HepG2 (cell line): ENCODE measurements around the gene PHLPP2. TPM values are rescaled to one million over a fixed set of nuclear protein-coding genes. Genes with fewer than 3 reads are reported as not detected.

Experiments used
- ATAC-seq: fragments of 200-7000 bp; cut with Tn5 transposase; 3 replicates; pipeline ENCODE4 v1.9.1; 2020; ENCODE audit warnings: mild to moderate bottlenecking, moderate library complexity
- BruUV-seq: library from RNA; stranded (reverse); fragments of 400-500 nt; replicated peaks from 2 replicates; lab custom pipeline; 2021; lab: Mats Ljungman, UMichigan
- CTCF ChIA-PET: fragments of 300-600 bp; formaldehyde crosslinking; extraction: SDS; loops from one replicate; lab custom pipeline; 2021; ENCODE audit warnings: low total read pairs, inconsistent platforms, low intra/inter-chr PET ratio; lab: Yijun Ruan, JAX
- POLR2A ChIA-PET: fragments of 350-600 bp; sonication (Branson Sonifier 250); formaldehyde crosslinking; loops from one replicate; lab custom pipeline; 2020; ENCODE audit warnings: antibody characterized with exemption, inconsistent platforms; lab: Yijun Ruan, JAX
- DNase-seq: peaks from one replicate; pipeline ENCODE4 v3.0.0-alpha.2; 2015; ENCODE audit warnings: low spot score
- FAIRE-seq: peaks from 3 replicates; lab custom pipeline; 2011; peaks lifted over from hg19 to GRCh38; lab: Jason Lieb, UNC
- H2AFZ ChIP-seq: one replicate; pipeline ENCODE4 v1.6.1; 2011; ENCODE audit warnings: low read length, inconsistent platforms
- H3K27ac ChIP-seq: fragments of 300-600 bp; 3 replicates; pipeline ENCODE4 v1.8.0; 2011; ENCODE audit warnings: mixed run types, mild to moderate bottlenecking, mixed read lengths, low read length, inconsistent platforms; ENCODE audit not compliant: insufficient read depth; ENCODE audit errors: extremely low read length
- H3K27me3 ChIP-seq, 2 experiments: fragments of 200-600 bp in 1 of 2; 2 replicates in 1 of 2; 3 replicates in 1 of 2; pipeline versions ENCODE4 v1.6.0 to v1.8.0; 2011; ENCODE audit warnings: low read length in 2 of 2, mild to moderate bottlenecking in 2 of 2, moderate library complexity in 2 of 2, inconsistent platforms in 1 of 2; ENCODE audit not compliant: insufficient read depth in 2 of 2, control insufficient read depth in 1 of 2
- H3K36me3 ChIP-seq, 2 experiments: fragments of 200-600 bp in 1 of 2; replicated peaks in 1 of 2; 2 replicates in 1 of 2; 3 replicates in 1 of 2; pipeline versions ENCODE4 v1.5.1 to v1.8.0; 2011; ENCODE audit warnings: low read length in 2 of 2, inconsistent platforms in 1 of 2; ENCODE audit not compliant: insufficient read depth in 2 of 2, control insufficient read depth in 1 of 2
- H3K4me1 ChIP-seq: 2 replicates; pipeline ENCODE4 v1.5.1; 2012; ENCODE audit warnings: low read length, inconsistent platforms; ENCODE audit not compliant: insufficient read depth
- H3K4me2 ChIP-seq: 2 replicates; pipeline ENCODE4 v1.6.0; 2011; ENCODE audit warnings: low read depth, low read length, inconsistent platforms
- H3K4me3 ChIP-seq, 3 experiments: fragments of 200-600 bp in 1 of 3; sonication (generic), shearing (Covaris generic) in 1 of 3; replicated peaks in 1 of 3; 2 replicates each; pipeline ENCODE4 v1.5.1; 2011 to 2016; ENCODE audit warnings: low read length in 3 of 3, inconsistent platforms in 2 of 3, low read depth in 2 of 3, mild to moderate bottlenecking in 2 of 3, control low read depth in 1 of 3, mixed read lengths in 1 of 3; ENCODE audit not compliant: insufficient read depth in 1 of 3
- H3K79me2 ChIP-seq: one replicate; pipeline ENCODE4 v1.6.1; 2011; ENCODE audit warnings: low read length, inconsistent platforms; ENCODE audit not compliant: insufficient read depth
- H3K9ac ChIP-seq: 2 replicates; pipeline ENCODE4 v1.6.0; 2011; ENCODE audit warnings: mild to moderate bottlenecking, low read depth, low read length, inconsistent platforms; ENCODE audit not compliant: insufficient read depth
- H3K9me3 ChIP-seq: 2 replicates; pipeline ENCODE4 v1.5.1; 2012; ENCODE audit warnings: mild to moderate bottlenecking, low read length
- H4K20me1 ChIP-seq: 2 replicates; pipeline ENCODE4 v1.6.0; 2011; ENCODE audit warnings: inconsistent platforms, mild to moderate bottlenecking, low read length, moderate library complexity; ENCODE audit not compliant: insufficient read depth
- BCL6 ChIP-seq: IDR thresholded peaks from 2 replicates; pipeline ENCODE4 v1.6.1; 2016; ENCODE audit warnings: missing genetic modification reagents, missing compliant biosample characterization
- E2F5 ChIP-seq: sonication (generic); formaldehyde crosslinking; conservative IDR thresholded peaks from 2 replicates; pipeline ENCODE4 v1.4.0; 2020; ENCODE audit warnings: missing genetic modification reagents
- GFI1 ChIP-seq: sonication (generic); formaldehyde crosslinking; IDR thresholded peaks from 2 replicates; pipeline ENCODE4 v1.5.0; 2020; ENCODE audit warnings: missing genetic modification reagents, mild to moderate bottlenecking, borderline replicate concordance
- PATZ1 ChIP-seq: sonication (generic); formaldehyde crosslinking; IDR thresholded peaks from 2 replicates; pipeline ENCODE4 v1.4.0; 2020; ENCODE audit warnings: missing genetic modification reagents
- ZHX1 ChIP-seq: sonication (generic); formaldehyde crosslinking; IDR thresholded peaks from 2 replicates; pipeline ENCODE4 v1.8.1; 2022; ENCODE audit warnings: low read depth, mild to moderate bottlenecking, missing genetic modification reagents
- ZNF496 ChIP-seq: sonication (generic); formaldehyde crosslinking; IDR thresholded peaks from 2 replicates; pipeline ENCODE4 v1.8.1; 2023; ENCODE audit warnings: mild to moderate bottlenecking, moderate library complexity, missing genetic modification reagents; ENCODE audit not compliant: insufficient replicate concordance
- ZSCAN29 ChIP-seq: sonication (generic); formaldehyde crosslinking; conservative IDR thresholded peaks from 2 replicates; pipeline ENCODE4 v1.4.0; 2020; ENCODE audit warnings: mild to moderate bottlenecking, missing genetic modification reagents
- WGBS: methylation state at CpG from one replicate; pipeline ENCODE4 v1.1.6; 2017; ENCODE audit warnings: low lambda C conversion rate; 5-methylcytosine and 5-hydroxymethylcytosine counted together
- in situ Hi-C: cut with HindIII; loops from 2 replicates; pipeline ENCODE4 v1.10.0; 2017; ENCODE audit warnings: low pct_unique_long_range_greater_than_20kb; ENCODE audit not compliant: extremely low pct_ligation_motif_present
- intact Hi-C: fragments of 100-400 bp; cut with micrococcal nuclease; formaldehyde crosslinking; loops from one replicate; pipeline ENCODE4 v1.10.0; 2022; ENCODE audit not compliant: unreplicated experiment
- polyA plus RNA-seq, 8 experiments: library from polyadenylated mRNA; depleted of rRNA in 3 of 8; stranded (reverse) in 7 of 8; unstranded in 1 of 8; fragments of >200 nt; fragmentation: Illumina TruSeq in 4 of 8; extraction: Trizol in 4 of 8; gene quantifications; 2 replicates each; pipeline versions ENCODE4 v1.2.1 to v1.2.3, GENCODE V29; 2011 to 2016; ENCODE audit warnings: low read depth in 4 of 8, missing spikeins in 1 of 8, mixed read lengths in 1 of 8; ENCODE audit not compliant: insufficient read depth in 1 of 8
- total RNA-seq, 5 experiments: library from RNA; depleted of rRNA; stranded (reverse); fragments of >200 nt; fragmentation: Illumina TruSeq; extraction: Trizol; gene quantifications; 2 replicates each; pipeline ENCODE4 v1.2.3, GENCODE V29; 2016; ENCODE audit warnings: low read depth in 1 of 5
- TF ChIP-seq, protein P1 (sequence below): sonication (generic); formaldehyde crosslinking; IDR thresholded peaks from 2 replicates; pipeline ENCODE4 v1.8.0; 2022; ENCODE audit warnings: mild to moderate bottlenecking, missing genetic modification reagents, borderline replicate concordance

Gene PHLPP2
- total and polyA plus RNA-seq, 2 of the 13 experiments (the other 11 are each of a cell fraction or from before 2014, with no cell fraction given): 8.9 TPM

GRCh38 chr16:71748226-71748625 lies 23.7 kb upstream of the PHLPP2 start:
- ATAC-seq (no peak), FAIRE-seq (no peak), DNase-seq (no peak)
- Histone ChIP-seq H3K4me1 (no peaks in the 10 kb centered on the region), H3K79me2 (no peaks in the 10 kb centered on the region), H2AFZ (no peak overlapping the region), H3K9me3 (no peaks in the 10 kb centered on the region), H3K27ac (no peak overlapping the region), H3K36me3 (peaks cover 26 to 72% of the 10 kb centered on the region in 2 experiments), H3K9ac (no peak overlapping the region), H3K4me3 (no peak overlapping the region), H4K20me1 (no peaks in the 10 kb centered on the region), H3K4me2 (no peak overlapping the region), H3K27me3 (no peaks in the 10 kb centered on the region)
- intact Hi-C loops (no loop called here), in situ Hi-C loops (no loop called here)
- CTCF ChIA-PET: no interaction called here
- no TSS peak for BruUV-seq
- WGBS: 93% methylated on average over 4 of the region's 4 CpGs
- POLR2A ChIA-PET: no interaction called here
- TF ChIP-seq BCL6 (CRISPR knock-in tag): no peak
- no peak for TF ChIP-seq ZHX1 (CRISPR knock-in tag)
- TF ChIP-seq PATZ1 (CRISPR knock-in tag): no peak
- no peak for TF ChIP-seq E2F5 (CRISPR knock-in tag)
- TF ChIP-seq, protein P1, sequence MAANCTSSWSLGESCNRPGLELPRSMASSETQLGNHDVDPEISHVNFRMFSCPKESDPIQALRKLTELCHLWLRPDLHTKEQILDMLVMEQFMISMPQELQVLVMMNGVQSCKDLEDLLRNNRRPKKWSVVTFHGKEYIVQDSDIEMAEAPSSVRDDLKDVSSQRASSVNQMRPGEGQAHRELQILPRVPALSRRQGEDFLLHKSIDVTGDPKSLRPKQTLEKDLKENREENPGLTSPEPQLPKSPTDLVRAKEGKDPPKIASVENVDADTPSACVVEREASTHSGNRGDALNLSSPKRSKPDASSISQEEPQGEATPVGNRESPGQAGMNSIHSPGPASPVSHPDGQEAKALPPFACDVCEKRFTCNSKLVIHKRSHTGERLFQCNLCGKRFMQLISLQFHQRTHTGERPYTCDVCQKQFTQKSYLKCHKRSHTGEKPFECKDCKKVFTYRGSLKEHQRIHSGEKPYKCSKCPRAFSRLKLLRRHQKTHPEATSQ (CRISPR knock-in tag): no peak
- no peak for TF ChIP-seq ZNF496
- TF ChIP-seq ZSCAN29 (CRISPR knock-in tag): no peak
- TF ChIP-seq GFI1: no peak
